ENCODE data around the gene XYLT1. TPM values are rescaled to one million over a fixed set of nuclear protein-coding genes. Genes with fewer than 3 reads are reported as not detected.

Gene XYLT1
- total and polyA plus RNA-seq, 2 of the 13 experiments (the other 11 are each of a cell fraction or from before 2014, with no cell fraction given) = not detected

GRCh38 chr16:17070882-17071592, 399.7 kb downstream of the XYLT1 start (continued):
- TF ChIP-seq RNF219 (CRISPR knock-in tag; IDR thresholded peaks at IDR 0.05) = no peak
- no peak for TF ChIP-seq AGO2 (optimal IDR thresholded peaks at IDR 0.05; ENCODE audit: low read depth, low read length)
- peak; percentile 97 for TF ChIP-seq ZSCAN25 (CRISPR knock-in tag; IDR thresholded peaks at IDR 0.05)
- TF ChIP-seq ZNF281 (CRISPR knock-in tag; IDR thresholded peaks at IDR 0.05; ENCODE audit: borderline replicate concordance) = no peak
- no peak for TF ChIP-seq ZNF790 (CRISPR knock-in tag; IDR thresholded peaks at IDR 0.05; ENCODE audit: borderline replicate concordance)
- peak; percentile 23; the same call in 1 of the 2 replicates for TF ChIP-seq RFX1 (IDR thresholded peaks at IDR 0.05)

DNA sequence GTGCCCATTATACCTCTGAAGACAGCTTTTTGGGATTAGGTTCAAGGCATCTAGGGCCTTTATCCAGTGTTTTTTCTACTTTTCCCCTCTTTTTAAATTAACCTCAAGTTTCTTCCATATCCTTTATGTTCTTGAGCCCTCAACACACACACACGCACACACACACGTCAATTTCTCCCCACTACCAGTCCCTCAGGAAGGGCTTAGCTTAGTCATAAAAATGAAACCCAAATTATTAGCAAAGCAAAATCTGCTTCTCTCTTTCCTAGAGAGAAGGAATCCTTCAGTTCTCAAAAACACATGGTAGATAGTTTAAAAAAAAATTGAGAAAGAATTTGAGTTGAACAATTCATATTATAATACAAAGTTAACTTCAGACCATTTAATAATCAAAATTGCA, 401.1 kb downstream of the XYLT1 start:
- H3K4me3 ChIP-seq (replicated peaks in 1 of 3; ENCODE audit: insufficient read depth in 1 of 3, low read depth in 2 of 3, low read length in 3 of 3) = no peak overlapping the region
- H4K20me1 ChIP-seq (ENCODE audit: insufficient read depth, low read length) = no peaks in the 10 kb centered on the region
- intact Hi-C loops (cut with micrococcal nuclease; ENCODE audit: unreplicated experiment) (no loop called here), in situ Hi-C loops (cut with HindIII; ENCODE audit: extremely low pct_ligation_motif_present, low pct_unique_long_range_greater_than_20kb) (no loop called here)
- WGBS (ENCODE audit: low lambda C conversion rate) = 33% methylated on average over 2 of the region's 2 CpGs
- H3K9ac ChIP-seq (ENCODE audit: insufficient read depth, low read depth, low read length) = no peak overlapping the region
- H3K9me3 ChIP-seq (ENCODE audit: low read length) = no peaks in the 10 kb centered on the region
- H3K27me3 ChIP-seq (ENCODE audit: control insufficient read depth in 1 of 2, insufficient read depth in 2 of 2, low read length in 2 of 2) = peaks cover 0 to 9% of the 10 kb centered on the region in 2 experiments; a peak in 1 of 5 replicates
- DNase-seq (ENCODE audit: low spot score) = no peak
- no peak overlapping the region for H3K4me2 ChIP-seq (ENCODE audit: low read depth, low read length)
- H3K36me3 ChIP-seq (replicated peaks in 1 of 2; ENCODE audit: control insufficient read depth in 1 of 2, insufficient read depth in 2 of 2, low read length in 2 of 2) = no peaks in the 10 kb centered on the region
- BruUV-seq (replicated peaks) = no TSS peak
- H3K27ac ChIP-seq (ENCODE audit: extremely low read length, insufficient read depth, low read length) = no peak overlapping the region
- H3K79me2 ChIP-seq (ENCODE audit: insufficient read depth, low read length) = no peaks in the 10 kb centered on the region
- ATAC-seq = no peak
- no peak for FAIRE-seq
- no peak overlapping the region for H2AFZ ChIP-seq (ENCODE audit: low read length)
- POLR2A ChIA-PET = no interaction called here
- CTCF ChIA-PET (ENCODE audit: low intra/inter-chr PET ratio, low total read pairs) = no interaction called here
- H3K4me1 ChIP-seq (ENCODE audit: insufficient read depth, low read length) = peaks cover 5% of the 10 kb centered on the region; the same call in 1 of the 2 replicates
- TF ChIP-seq BCLAF1 (IDR thresholded peaks at IDR 0.05) (no peak), ZNF263 (CRISPR knock-in tag; IDR thresholded peaks at IDR 0.05) (no peak), ZNF574 (CRISPR knock-in tag; IDR thresholded peaks at IDR 0.05) (no peak), ZNF10 (CRISPR knock-in tag; IDR thresholded peaks at IDR 0.05; ENCODE audit: borderline replicate concordance, low read depth) (no peak), PHF20 (CRISPR knock-in tag; IDR thresholded peaks at IDR 0.05) (no peak)

Data from HepG2 (cell line).